ENCODE data around the gene ABI3.
"Not testable (repeated sequence)": the region's sequence is repeated elsewhere in the genome, so short reads cannot be mapped to it uniquely, and the experiment has no call there.

DNA sequence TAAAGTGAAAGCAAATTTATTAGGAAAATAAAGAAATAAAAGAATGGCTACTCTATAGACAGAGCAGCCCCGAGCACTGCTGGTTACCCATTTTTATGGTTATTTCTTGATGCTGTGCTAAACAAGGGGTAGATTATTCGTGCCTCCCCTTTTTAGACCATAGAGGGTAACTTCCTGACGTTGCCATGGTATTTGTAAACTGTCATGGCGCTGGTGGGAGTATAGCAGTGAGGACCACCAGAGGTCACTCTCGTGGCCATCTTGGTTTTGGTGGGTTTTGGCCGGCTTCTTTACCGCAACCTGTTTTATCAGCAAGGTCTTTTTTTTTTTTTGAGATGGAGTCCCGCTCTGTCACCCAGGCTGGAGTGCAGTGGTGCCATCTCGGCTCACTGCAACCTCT is 51.0 kb downstream of the ABI3 start:
- TF ChIP-seq CTCF (IDR thresholded peaks at IDR 0.05); POLR2A (IDR thresholded peaks at IDR 0.05); POLR2AphosphoS5 (IDR thresholded peaks at IDR 0.05); EP300 (IDR thresholded peaks at IDR 0.05; ENCODE audit: low read depth): not testable (repeated sequence)

All from transverse colon (tissue), 4 donors.